H9 (cell line): ENCODE data around the gene ZCCHC17. TPM values are rescaled to one million over a fixed set of nuclear protein-coding genes. Genes with fewer than 3 reads are reported as not detected.

Experiments used
- DNase-seq: peaks from one replicate; pipeline ENCODE4 v3.0.0-alpha.2; 2017
- H2AFZ ChIP-seq: one replicate; pipeline ENCODE4 v1.6.1; 2013; ENCODE audit warnings: mild to moderate bottlenecking, low read length, control low read depth, moderate library complexity
- H2AK5ac ChIP-seq: 2 replicates; pipeline ENCODE4 v1.6.1; 2013; ENCODE audit warnings: low read length, control low read depth, mixed read lengths; ENCODE audit not compliant: insufficient read length
- H2BK120ac ChIP-seq: one replicate; pipeline ENCODE4 v1.6.1; 2013; ENCODE audit warnings: low read depth, mild to moderate bottlenecking, low read length, control low read depth, inconsistent platforms; ENCODE audit not compliant: poor library complexity, severe bottlenecking
- H2BK12ac ChIP-seq: 2 replicates; pipeline ENCODE4 v1.6.1; 2013; ENCODE audit warnings: low read length, control low read depth, mixed read lengths, low read depth; ENCODE audit not compliant: insufficient read length
- H2BK15ac ChIP-seq: 2 replicates; pipeline ENCODE4 v1.6.1; 2013; ENCODE audit warnings: low read depth, low read length, control low read depth
- H2BK20ac ChIP-seq: one replicate; pipeline ENCODE4 v1.6.1; 2013; ENCODE audit warnings: low read depth, mild to moderate bottlenecking, low read length, control low read depth, inconsistent platforms; ENCODE audit not compliant: poor library complexity, severe bottlenecking
- H2BK5ac ChIP-seq: 2 replicates; pipeline ENCODE4 v1.6.1; 2013; ENCODE audit warnings: low read length, control low read depth, mixed read lengths; ENCODE audit not compliant: insufficient read length
- H3K14ac ChIP-seq: 2 replicates; pipeline ENCODE4 v1.6.1; 2013; ENCODE audit warnings: low read length, control low read depth; ENCODE audit not compliant: insufficient read depth
- H3K18ac ChIP-seq: 2 replicates; pipeline ENCODE4 v1.6.1; 2013; ENCODE audit warnings: low read depth, mild to moderate bottlenecking, mixed read lengths, low read length, control low read depth; ENCODE audit not compliant: insufficient read length
- H3K23ac ChIP-seq: 2 replicates; pipeline ENCODE4 v1.6.1; 2013; ENCODE audit warnings: low read length, control low read depth, mixed read lengths, low read depth; ENCODE audit not compliant: insufficient read length
- H3K23me2 ChIP-seq: 2 replicates; pipeline ENCODE4 v1.6.1; 2013; ENCODE audit warnings: low read depth, mild to moderate bottlenecking, mixed read lengths, low read length, control low read depth; ENCODE audit not compliant: insufficient read length, poor library complexity, severe bottlenecking
- H3K27ac ChIP-seq: 2 replicates; pipeline ENCODE4 v1.5.1; 2013; ENCODE audit warnings: low read length, control low read depth, mixed read lengths, low read depth; ENCODE audit not compliant: insufficient read length
- H3K27me3 ChIP-seq: 2 replicates; pipeline ENCODE4 v1.6.1; 2013; ENCODE audit warnings: low read length, control low read depth, inconsistent platforms; ENCODE audit not compliant: insufficient read depth
- H3K4ac ChIP-seq: 2 replicates; pipeline ENCODE4 v1.6.1; 2013; ENCODE audit warnings: low read depth, mild to moderate bottlenecking, control low read depth, inconsistent platforms, low read length, moderate library complexity
- H3K4me1 ChIP-seq: 2 replicates; pipeline ENCODE4 v1.6.1; 2013; ENCODE audit warnings: low read length, control low read depth, inconsistent platforms; ENCODE audit not compliant: insufficient read depth
- H3K4me2 ChIP-seq: 2 replicates; pipeline ENCODE4 v1.6.1; 2013; ENCODE audit warnings: low read length, control low read depth, mixed read lengths; ENCODE audit not compliant: insufficient read length, insufficient read depth
- H3K56ac ChIP-seq: 2 replicates; pipeline ENCODE4 v1.6.1; 2013; ENCODE audit warnings: low read depth, mild to moderate bottlenecking, mixed read lengths, low read length, control low read depth; ENCODE audit not compliant: insufficient read length
- H3K79me1 ChIP-seq: 2 replicates; pipeline ENCODE4 v1.6.1; 2013; ENCODE audit warnings: low read depth, mild to moderate bottlenecking, moderate library complexity, low read length, control low read depth, inconsistent platforms; ENCODE audit not compliant: insufficient read depth, poor library complexity, severe bottlenecking
- H3K79me2 ChIP-seq: 2 replicates; pipeline ENCODE4 v1.6.1; 2013; ENCODE audit warnings: low read length, control low read depth, inconsistent platforms; ENCODE audit not compliant: insufficient read depth
- H3K9ac ChIP-seq: 2 replicates; pipeline ENCODE4 v1.6.1; 2013; ENCODE audit warnings: low read length, control low read depth, mixed read lengths; ENCODE audit not compliant: insufficient read length; ENCODE audit errors: extremely low read depth
- H3K9me3 ChIP-seq: one replicate; pipeline ENCODE4 v1.6.1; 2013; ENCODE audit warnings: low read depth, low read length, inconsistent platforms; ENCODE audit not compliant: control insufficient read depth
- H3T11ph ChIP-seq: one replicate; pipeline ENCODE4 v1.6.1; 2013; ENCODE audit warnings: mild to moderate bottlenecking, low read length, control low read depth, inconsistent platforms
- H4K20me1 ChIP-seq: one replicate; pipeline ENCODE4 v1.6.1; 2013; ENCODE audit not compliant: control insufficient read depth, insufficient read length, insufficient read depth
- H4K5ac ChIP-seq: 2 replicates; pipeline ENCODE4 v1.6.1; 2013; ENCODE audit warnings: low read depth, mild to moderate bottlenecking, mixed read lengths, low read length, control low read depth; ENCODE audit not compliant: insufficient read length
- H4K8ac ChIP-seq: replicated peaks from 2 replicates; pipeline ENCODE4 v1.6.1; 2013; ENCODE audit warnings: low read length, control low read depth, mixed read lengths, low read depth; ENCODE audit not compliant: insufficient read length
- H4K91ac ChIP-seq: 2 replicates; pipeline ENCODE4 v1.6.1; 2013; ENCODE audit warnings: low read depth, mild to moderate bottlenecking, moderate library complexity, mixed read lengths, low read length, control low read depth; ENCODE audit not compliant: insufficient read length
- H3K27ac Mint-ChIP-seq, 3 experiments: 2 replicates in 2 of 3; 3 replicates in 1 of 3; pipeline ENCODE4 v1.8.0; 2020 to 2021; ENCODE audit warnings: mixed read lengths in 3 of 3, mild to moderate bottlenecking in 1 of 3, moderate library complexity in 1 of 3
- H3K27me3 Mint-ChIP-seq: 2 replicates; pipeline ENCODE4 v1.8.0; 2021; ENCODE audit warnings: low read depth, mild to moderate bottlenecking, moderate library complexity, mixed read lengths
- H3K36me3 Mint-ChIP-seq, 3 experiments: 2 replicates in 2 of 3; 3 replicates in 1 of 3; pipeline ENCODE4 v1.8.0; 2020 to 2021; ENCODE audit warnings: low read depth in 3 of 3, mixed read lengths in 3 of 3; ENCODE audit not compliant: insufficient read depth in 1 of 3
- H3K4me1 Mint-ChIP-seq, 2 experiments: 2 replicates each; pipeline ENCODE4 v1.8.0; 2020; ENCODE audit warnings: mixed read lengths in 2 of 2
- H3K4me3 Mint-ChIP-seq, 2 experiments: 2 replicates in 1 of 2; 3 replicates in 1 of 2; pipeline ENCODE4 v1.8.0; 2020 to 2021; ENCODE audit warnings: mild to moderate bottlenecking in 2 of 2, mixed read lengths in 2 of 2, moderate library complexity in 1 of 2
- H3K9me3 Mint-ChIP-seq, 2 experiments: 2 replicates in 1 of 2; 3 replicates in 1 of 2; pipeline ENCODE4 v1.8.0; 2020; ENCODE audit warnings: mild to moderate bottlenecking in 2 of 2, mixed read lengths in 2 of 2, moderate library complexity in 1 of 2
- WGBS: extraction: QIAGEN DNeasy Blood & Tissue Kit; methylation state at CpG from one replicate; pipeline ENCODE4 v1.1.7; 2013; ENCODE audit warnings: missing lambda C conversion rate, low lambda C conversion rate, mixed read lengths; ENCODE audit not compliant: insufficient read length; ENCODE audit errors: extremely low coverage; 5-methylcytosine and 5-hydroxymethylcytosine counted together
- total RNA-seq: library from RNA; stranded (reverse); gene quantifications from 2 replicates; pipeline ENCODE4 v1.2.1, GENCODE V29; 2021
- TF ChIP-seq, protein P1 (sequence below): fragments of 200-600 bp; sonication (generic); conservative IDR thresholded peaks from 3 replicates; pipeline ENCODE4 v1.8.0; 2021; ENCODE audit warnings: antibody characterized with exemption, mild to moderate bottlenecking

Gene ZCCHC17
- total RNA-seq, 1 experiment from 2014 or later = 50.4 TPM

DNA sequence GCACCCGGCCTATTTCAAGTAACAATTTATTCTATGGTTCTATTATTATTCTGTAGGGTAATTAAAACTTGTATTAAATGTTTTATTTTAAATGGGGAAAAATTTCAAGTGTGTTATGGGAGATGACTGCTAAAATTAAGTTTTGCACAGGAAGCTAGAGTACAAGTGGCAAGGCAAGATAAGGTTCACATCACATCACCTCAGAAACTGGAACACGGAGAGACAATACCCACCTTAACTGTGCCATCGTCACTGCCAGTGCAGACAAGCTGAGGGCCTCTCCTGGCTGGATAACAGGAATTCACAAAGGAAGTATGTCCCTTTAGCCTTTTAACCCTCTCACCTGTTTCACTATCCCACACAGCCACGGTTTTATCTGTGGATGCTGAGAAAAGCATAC is 7.8 kb upstream of the ZCCHC17 start:
- H3K9ac ChIP-seq = no peak overlapping the region
- H3K56ac ChIP-seq = no peak overlapping the region
- no peak overlapping the region for H2BK12ac ChIP-seq
- H3K23ac ChIP-seq = no peak overlapping the region
- H2BK15ac ChIP-seq = no peak overlapping the region
- H4K8ac ChIP-seq = no peak overlapping the region
- H4K91ac ChIP-seq = no peak overlapping the region
- no peak overlapping the region for H3T11ph ChIP-seq
- H2BK120ac ChIP-seq = no peak overlapping the region
- H3K4me2 ChIP-seq = no peak overlapping the region
- no peak overlapping the region for H3K4ac ChIP-seq
- no peak overlapping the region for H3K18ac ChIP-seq
- H3K27me3 Mint-ChIP-seq = no peaks in the 10 kb centered on the region
- H3K79me2 ChIP-seq = no peaks in the 10 kb centered on the region
- H3K36me3 Mint-ChIP-seq = peaks cover 43 to 90% (median 77%) of the 10 kb centered on the region in 3 experiments; a peak in 6 of 7 replicates
- H3K4me3 Mint-ChIP-seq = no peak overlapping the region
- no peak overlapping the region for H2AFZ ChIP-seq
- H3K9me3 Mint-ChIP-seq = no peaks in the 10 kb centered on the region
- no peaks in the 10 kb centered on the region for H3K9me3 ChIP-seq
- no peak overlapping the region for H3K14ac ChIP-seq
- H3K27ac Mint-ChIP-seq = no peak overlapping the region
- H2BK5ac ChIP-seq = no peak overlapping the region
- no CpG with 5 or more reads among the region's 4 CpGs for WGBS
- H3K4me1 Mint-ChIP-seq = no peaks in the 10 kb centered on the region
- TF ChIP-seq, protein P1, sequence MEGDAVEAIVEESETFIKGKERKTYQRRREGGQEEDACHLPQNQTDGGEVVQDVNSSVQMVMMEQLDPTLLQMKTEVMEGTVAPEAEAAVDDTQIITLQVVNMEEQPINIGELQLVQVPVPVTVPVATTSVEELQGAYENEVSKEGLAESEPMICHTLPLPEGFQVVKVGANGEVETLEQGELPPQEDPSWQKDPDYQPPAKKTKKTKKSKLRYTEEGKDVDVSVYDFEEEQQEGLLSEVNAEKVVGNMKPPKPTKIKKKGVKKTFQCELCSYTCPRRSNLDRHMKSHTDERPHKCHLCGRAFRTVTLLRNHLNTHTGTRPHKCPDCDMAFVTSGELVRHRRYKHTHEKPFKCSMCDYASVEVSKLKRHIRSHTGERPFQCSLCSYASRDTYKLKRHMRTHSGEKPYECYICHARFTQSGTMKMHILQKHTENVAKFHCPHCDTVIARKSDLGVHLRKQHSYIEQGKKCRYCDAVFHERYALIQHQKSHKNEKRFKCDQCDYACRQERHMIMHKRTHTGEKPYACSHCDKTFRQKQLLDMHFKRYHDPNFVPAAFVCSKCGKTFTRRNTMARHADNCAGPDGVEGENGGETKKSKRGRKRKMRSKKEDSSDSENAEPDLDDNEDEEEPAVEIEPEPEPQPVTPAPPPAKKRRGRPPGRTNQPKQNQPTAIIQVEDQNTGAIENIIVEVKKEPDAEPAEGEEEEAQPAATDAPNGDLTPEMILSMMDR = no peak
- H3K27ac ChIP-seq = no peak overlapping the region
- no peak overlapping the region for H4K5ac ChIP-seq
- no peak overlapping the region for H2AK5ac ChIP-seq
- no peaks in the 10 kb centered on the region for H3K23me2 ChIP-seq
- no peaks in the 10 kb centered on the region for H3K4me1 ChIP-seq
- no peaks in the 10 kb centered on the region for H3K27me3 ChIP-seq
- no peak overlapping the region for H2BK20ac ChIP-seq
- DNase-seq = no peak
- H3K79me1 ChIP-seq = no peaks in the 10 kb centered on the region
- no peaks in the 10 kb centered on the region for H4K20me1 ChIP-seq
